Epithelial cell of esophagus (primary cell): ENCODE data around the gene SIRT7.

ENCODE experiments used
- DNase-seq: peaks from one replicate; pipeline ENCODE4 v3.0.0; 2010; ENCODE audit warnings: low read depth
- H3K4me3 ChIP-seq: 2 replicates; pipeline ENCODE4 v1.5.1; 2011; ENCODE audit warnings: mild to moderate bottlenecking, low read length, control low read depth
- TF ChIP-seq, protein P1 (sequence below): IDR thresholded peaks from 2 replicates; pipeline ENCODE4 v1.5.1; 2011; ENCODE audit warnings: low read depth, mild to moderate bottlenecking, low read length, control low read depth, inconsistent platforms; ENCODE audit not compliant: insufficient read depth; ENCODE audit errors: missing control alignments

SIRT7 gene

DNA sequence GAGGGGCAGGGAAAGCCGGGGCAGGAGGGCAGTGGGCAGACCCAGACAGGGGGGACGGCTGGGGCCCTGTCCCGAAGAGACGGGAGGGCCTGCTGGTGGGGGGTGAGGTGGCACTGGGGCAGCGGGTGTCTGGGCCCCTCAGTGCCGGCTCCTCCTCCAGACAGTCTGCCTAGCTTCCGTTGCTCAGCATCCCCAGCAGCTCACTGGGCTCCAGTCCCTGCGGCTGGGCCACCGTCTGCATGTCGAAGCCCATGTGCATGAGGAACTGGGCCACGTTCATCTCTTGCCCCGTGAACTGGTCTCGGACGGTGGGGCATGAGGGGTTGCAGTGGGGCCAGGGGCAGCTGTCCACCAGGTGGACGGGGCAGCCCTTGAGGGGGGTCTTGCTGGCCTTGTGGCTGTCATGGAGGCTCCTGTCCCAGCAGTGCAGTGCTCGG, 34.8 kb upstream of the SIRT7 start:
- TF ChIP-seq, protein P1, sequence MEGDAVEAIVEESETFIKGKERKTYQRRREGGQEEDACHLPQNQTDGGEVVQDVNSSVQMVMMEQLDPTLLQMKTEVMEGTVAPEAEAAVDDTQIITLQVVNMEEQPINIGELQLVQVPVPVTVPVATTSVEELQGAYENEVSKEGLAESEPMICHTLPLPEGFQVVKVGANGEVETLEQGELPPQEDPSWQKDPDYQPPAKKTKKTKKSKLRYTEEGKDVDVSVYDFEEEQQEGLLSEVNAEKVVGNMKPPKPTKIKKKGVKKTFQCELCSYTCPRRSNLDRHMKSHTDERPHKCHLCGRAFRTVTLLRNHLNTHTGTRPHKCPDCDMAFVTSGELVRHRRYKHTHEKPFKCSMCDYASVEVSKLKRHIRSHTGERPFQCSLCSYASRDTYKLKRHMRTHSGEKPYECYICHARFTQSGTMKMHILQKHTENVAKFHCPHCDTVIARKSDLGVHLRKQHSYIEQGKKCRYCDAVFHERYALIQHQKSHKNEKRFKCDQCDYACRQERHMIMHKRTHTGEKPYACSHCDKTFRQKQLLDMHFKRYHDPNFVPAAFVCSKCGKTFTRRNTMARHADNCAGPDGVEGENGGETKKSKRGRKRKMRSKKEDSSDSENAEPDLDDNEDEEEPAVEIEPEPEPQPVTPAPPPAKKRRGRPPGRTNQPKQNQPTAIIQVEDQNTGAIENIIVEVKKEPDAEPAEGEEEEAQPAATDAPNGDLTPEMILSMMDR: no peak
- H3K4me3 ChIP-seq: no peak overlapping the region
- DNase-seq: no peak

DNA sequence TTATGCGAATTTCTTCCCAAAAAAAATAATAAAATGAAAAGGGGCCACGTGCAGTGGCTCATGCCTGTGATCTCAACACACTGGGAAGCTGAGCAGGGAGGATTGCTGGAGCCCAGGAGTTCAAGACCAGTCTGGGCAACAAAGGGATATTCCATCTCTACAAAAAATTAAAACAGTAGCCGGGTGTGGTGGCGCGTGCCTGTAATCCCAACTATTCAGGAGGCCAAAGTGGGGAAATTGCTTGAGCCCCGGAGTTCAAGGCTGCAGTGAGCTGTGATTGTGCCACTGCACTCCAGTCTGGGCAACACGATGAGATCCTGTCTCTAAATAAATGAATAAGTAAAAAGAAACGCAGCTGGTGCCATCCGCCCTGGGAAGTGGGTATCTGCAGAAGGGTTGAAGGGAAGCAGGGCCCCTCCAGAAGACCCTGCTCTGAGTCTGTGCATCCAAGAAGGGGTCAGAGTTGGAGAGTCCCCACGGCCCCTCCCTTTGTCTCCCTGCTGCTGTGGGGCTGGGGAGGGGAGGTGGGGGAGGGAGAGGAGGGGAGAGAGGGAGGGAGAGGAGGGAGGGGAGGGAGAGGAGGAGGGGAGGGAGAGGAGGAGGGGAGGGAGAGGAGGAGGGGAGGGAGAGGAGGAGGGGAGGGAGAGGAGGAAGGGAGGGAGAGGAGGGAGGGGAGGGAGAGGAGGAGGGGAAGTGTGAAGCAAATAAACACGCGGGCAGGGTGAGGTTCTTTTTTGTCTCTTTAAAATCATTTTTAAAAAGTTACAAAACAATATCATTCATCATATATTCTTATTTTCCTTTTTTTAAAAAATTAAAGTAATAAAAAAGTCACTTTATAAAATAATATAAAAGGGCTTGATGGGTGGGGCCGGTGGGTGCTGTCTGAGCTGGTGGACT, 34.1 kb upstream of the SIRT7 start:
- TF ChIP-seq, protein P1: no peak
- DNase-seq: no peak
- no peak overlapping the region for H3K4me3 ChIP-seq

DNA sequence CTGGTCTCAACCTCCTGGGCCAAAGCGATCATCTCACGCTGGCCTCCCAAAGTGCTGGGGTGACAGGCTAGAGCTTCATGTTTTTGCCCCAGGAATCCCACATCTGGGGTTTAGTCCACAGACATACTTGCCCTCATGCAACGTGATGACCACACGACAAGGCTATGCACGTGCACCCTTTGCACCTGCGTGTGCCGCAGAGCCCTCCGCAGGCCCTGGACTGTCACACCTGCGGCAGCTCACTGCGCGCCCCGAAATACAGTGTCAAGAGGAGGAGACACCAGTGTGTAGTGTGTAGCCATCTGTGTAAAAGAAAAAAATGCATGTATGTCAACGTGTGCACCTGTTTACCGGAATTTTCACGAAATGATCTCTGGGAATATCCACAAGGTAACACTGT, 32.5 kb upstream of the SIRT7 start:
- TF ChIP-seq, protein P1: no peak
- no peak for DNase-seq

DNA sequence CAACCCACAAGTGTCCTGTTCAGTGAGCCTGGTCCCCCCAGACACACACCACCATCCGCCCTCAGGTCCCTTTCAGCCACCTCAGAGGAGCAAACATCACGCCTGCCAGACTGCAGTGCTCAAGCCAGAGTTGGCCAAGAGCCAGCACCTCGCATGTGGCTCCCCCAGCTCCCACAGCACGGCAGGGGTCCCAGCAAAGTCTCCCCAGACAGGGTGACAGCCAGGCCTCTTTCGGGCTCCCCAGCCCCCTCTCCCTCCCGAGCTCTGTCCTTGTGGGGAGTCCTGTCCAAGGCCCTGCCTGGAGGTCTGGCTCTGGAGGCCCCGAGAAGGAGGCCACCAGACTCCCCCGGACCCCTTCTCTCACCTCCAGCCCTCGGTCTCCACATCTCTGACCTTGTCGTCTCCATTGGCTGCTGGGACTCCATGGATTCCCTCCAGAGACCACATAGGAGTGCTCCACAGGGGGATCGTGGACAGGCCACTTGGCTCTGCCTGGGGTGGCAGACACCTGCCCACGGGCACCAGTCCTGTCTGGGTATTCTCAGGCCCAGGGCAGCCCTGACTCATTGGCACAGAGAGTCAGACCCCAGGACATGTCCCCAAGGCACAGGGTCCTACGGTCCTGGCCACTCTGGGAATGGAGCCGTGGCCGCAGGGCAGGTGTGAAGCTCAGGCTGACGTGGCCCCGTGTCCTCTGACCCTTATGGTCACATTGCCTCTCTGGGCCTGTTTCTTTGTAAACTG, 30.8 kb upstream of the SIRT7 start:
- TF ChIP-seq, protein P1: no peak
- no peak overlapping the region for H3K4me3 ChIP-seq
- no peak for DNase-seq

More for the DNA sequence above, 32.5 kb upstream of the SIRT7 start:
- no peak overlapping the region for H3K4me3 ChIP-seq

DNA sequence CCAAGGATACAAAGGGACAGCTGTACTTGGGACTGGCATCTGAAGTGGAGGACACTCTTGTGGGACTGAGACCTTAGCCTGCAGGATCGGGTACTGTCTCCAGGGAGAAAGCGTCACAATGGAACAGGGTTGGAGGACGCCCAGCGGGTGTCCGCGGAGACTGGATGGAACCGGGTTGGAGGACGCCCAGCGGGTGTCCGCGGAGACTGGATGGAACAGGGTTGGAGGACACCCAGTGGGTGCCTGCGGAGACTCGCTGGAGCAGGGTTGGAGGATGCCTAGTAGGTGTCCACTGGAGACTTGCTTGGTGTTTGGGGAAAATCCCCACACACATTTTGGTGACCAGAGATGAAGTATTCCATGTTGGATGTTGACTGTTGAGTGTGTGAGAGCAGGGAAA, 29.2 kb upstream of the SIRT7 start, which contains the start of gene MYADML2:
TSS of gene MYADML2 (minus strand) at position 45 of the 400 bp plus-strand sequence. CDS start 5,492 bp downstream, outside the sequence.
- no peak within 1 kb of the TSS for H3K4me3 ChIP-seq
- DNase-seq: no peak
- TF ChIP-seq, protein P1: no peak

DNA sequence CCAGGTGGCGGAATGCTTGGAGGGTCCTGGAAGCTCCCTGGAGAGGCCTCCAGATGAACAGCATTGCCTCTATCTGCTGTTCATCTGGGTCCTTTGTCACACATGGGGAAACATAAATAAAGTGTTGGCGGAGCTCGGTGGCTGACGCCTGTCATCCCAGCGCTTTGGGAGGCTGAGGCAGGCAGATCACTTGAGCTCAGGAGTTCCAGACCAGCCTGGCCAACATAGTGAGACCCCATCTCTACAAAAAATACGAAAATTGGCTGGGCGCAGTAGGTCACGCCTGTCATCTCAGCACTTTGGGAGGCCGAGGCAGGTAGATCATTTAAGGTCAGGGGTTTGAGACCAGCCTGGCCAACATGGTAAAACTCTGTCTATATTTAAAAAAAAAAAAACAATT, 26.9 kb upstream of the SIRT7 start:
- H3K4me3 ChIP-seq: no peak overlapping the region
- TF ChIP-seq, protein P1: no peak
- no peak for DNase-seq
